Measurements from ENCODE around the gene GNPTAB.

The GNPTAB gene

GRCh38 chr12:101713059-101713682 is 117.6 kb downstream of the GNPTAB start:
- peaks cover 26% of the 10 kb centered on the region for H3K36me3 Mint-ChIP-seq (ENCODE audit: low read depth)
- H3K27me3 Mint-ChIP-seq (ENCODE audit: low read depth, poor library complexity) = no peaks in the 10 kb centered on the region
- peaks cover 45% of the 10 kb centered on the region for H3K4me1 Mint-ChIP-seq
- H3K4me3 Mint-ChIP-seq = peak overlapping the region; percentile 69
- peak; percentile 38 for DNase-seq
- H3K9me3 Mint-ChIP-seq = peaks cover 25% of the 10 kb centered on the region
- H3K27ac Mint-ChIP-seq = peak overlapping the region; percentile 98
- TF ChIP-seq, protein P1, sequence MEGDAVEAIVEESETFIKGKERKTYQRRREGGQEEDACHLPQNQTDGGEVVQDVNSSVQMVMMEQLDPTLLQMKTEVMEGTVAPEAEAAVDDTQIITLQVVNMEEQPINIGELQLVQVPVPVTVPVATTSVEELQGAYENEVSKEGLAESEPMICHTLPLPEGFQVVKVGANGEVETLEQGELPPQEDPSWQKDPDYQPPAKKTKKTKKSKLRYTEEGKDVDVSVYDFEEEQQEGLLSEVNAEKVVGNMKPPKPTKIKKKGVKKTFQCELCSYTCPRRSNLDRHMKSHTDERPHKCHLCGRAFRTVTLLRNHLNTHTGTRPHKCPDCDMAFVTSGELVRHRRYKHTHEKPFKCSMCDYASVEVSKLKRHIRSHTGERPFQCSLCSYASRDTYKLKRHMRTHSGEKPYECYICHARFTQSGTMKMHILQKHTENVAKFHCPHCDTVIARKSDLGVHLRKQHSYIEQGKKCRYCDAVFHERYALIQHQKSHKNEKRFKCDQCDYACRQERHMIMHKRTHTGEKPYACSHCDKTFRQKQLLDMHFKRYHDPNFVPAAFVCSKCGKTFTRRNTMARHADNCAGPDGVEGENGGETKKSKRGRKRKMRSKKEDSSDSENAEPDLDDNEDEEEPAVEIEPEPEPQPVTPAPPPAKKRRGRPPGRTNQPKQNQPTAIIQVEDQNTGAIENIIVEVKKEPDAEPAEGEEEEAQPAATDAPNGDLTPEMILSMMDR (IDR thresholded peaks at IDR 0.05) = no peak

DNA sequence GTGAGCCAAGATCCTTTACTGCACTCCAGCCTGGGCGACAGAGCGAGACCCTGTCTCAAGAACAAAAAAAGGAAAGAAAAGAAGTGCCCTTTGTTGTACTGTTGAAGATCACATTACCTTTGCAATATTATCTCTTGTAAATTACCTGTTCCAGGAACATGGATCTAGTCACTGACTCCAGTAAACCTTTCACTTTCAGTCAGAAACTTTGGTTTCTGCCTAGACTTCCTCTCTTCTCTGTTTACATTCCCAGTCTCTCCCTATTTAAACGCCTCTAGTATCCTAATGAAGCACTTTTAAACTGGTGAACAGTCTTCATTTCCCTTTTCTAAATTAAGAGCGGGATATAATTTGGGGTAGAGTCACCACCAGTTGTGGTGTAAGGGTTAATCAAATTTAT is 120.5 kb downstream of the GNPTAB start:
- H3K4me3 Mint-ChIP-seq = no peak overlapping the region
- DNase-seq = no peak
- peaks cover 26% of the 10 kb centered on the region for H3K36me3 Mint-ChIP-seq (ENCODE audit: low read depth)
- peaks cover 37% of the 10 kb centered on the region for H3K4me1 Mint-ChIP-seq
- TF ChIP-seq, protein P1 (IDR thresholded peaks at IDR 0.05) = no peak
- no peak overlapping the region for H3K27ac Mint-ChIP-seq
- no peaks in the 10 kb centered on the region for H3K27me3 Mint-ChIP-seq (ENCODE audit: low read depth, poor library complexity)
- H3K9me3 Mint-ChIP-seq = peaks cover 25% of the 10 kb centered on the region

- no peak overlapping the region for H3K4me3 Mint-ChIP-seq
- H3K27ac Mint-ChIP-seq = peak overlapping the region; percentile 28
- peaks cover 21% of the 10 kb centered on the region for H3K36me3 Mint-ChIP-seq (ENCODE audit: low read depth)
- H3K9me3 Mint-ChIP-seq = peaks cover 22% of the 10 kb centered on the region
- no peak for DNase-seq
- H3K4me1 Mint-ChIP-seq = peaks cover 21% of the 10 kb centered on the region
- no peaks in the 10 kb centered on the region for H3K27me3 Mint-ChIP-seq (ENCODE audit: low read depth, poor library complexity)
- TF ChIP-seq, protein P1 (IDR thresholded peaks at IDR 0.05) = no peak
Observed at GRCh38 chr12:101707131-101707782, 123.5 kb downstream of the GNPTAB start.

DNA sequence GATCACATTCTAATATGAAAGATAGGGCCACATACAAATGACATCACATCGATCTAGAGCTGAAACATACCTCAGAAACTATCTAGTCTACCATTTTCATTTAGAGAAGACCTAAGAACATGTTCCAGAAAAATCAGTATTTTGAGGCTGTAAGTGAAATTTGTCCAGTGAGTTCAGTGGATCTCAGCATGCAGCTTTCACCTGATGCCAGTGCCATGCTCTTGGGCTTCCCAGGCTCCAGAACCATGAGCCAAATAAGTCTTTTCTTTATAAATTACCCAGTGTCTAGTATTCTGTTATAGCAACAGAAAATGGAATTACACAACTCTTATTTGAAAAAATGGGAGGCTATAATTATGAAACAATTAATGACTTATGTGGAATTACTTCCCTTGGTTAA is 124.4 kb downstream of the GNPTAB start:
- Mint-ChIP-seq H3K4me3 (no peak overlapping the region), H3K36me3 (ENCODE audit: low read depth) (peaks cover 17% of the 10 kb centered on the region), H3K9me3 (peaks cover 19% of the 10 kb centered on the region), H3K27me3 (ENCODE audit: low read depth, poor library complexity) (no peaks in the 10 kb centered on the region), H3K4me1 (peaks cover 19% of the 10 kb centered on the region), H3K27ac (no peak overlapping the region)
- TF ChIP-seq, protein P1 (IDR thresholded peaks at IDR 0.05) = no peak
- no peak for DNase-seq

DNA sequence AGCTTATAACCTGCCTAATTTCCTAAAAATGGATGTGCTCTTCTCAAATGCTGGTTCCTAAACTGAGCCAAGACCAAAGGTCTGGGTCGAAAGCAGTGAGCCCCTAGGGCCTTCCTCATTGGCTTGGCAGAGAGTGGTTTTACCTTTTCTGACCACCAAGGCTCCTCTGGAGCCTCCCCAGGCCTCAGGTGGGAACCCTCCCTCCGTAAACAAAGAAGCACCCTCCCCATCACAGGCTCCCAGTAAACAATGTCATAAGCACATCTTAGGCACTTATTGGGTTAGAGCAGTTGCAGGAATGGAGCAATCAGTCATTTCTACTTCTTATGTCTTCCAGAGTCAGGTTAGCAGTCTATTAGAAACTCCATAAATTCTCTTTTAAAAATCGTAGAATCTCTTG is 127.3 kb downstream of the GNPTAB start:
- H3K27me3 Mint-ChIP-seq (ENCODE audit: low read depth, poor library complexity) = peaks cover under 1% of the 10 kb centered on the region
- H3K27ac Mint-ChIP-seq = no peak overlapping the region
- no peaks in the 10 kb centered on the region for H3K36me3 Mint-ChIP-seq (ENCODE audit: low read depth)
- TF ChIP-seq, protein P1 (IDR thresholded peaks at IDR 0.05) = no peak
- DNase-seq = no peak
- H3K9me3 Mint-ChIP-seq = no peaks in the 10 kb centered on the region
- H3K4me1 Mint-ChIP-seq = peaks cover 41% of the 10 kb centered on the region
- no peak overlapping the region for H3K4me3 Mint-ChIP-seq

Measured in nephron progenitor cell (in vitro differentiated cells).